CD4-positive, alpha-beta T cell treated with Interleukin-4 for 4 hours (primary cell): ENCODE measurements around the gene F3.
"Not testable (repeated sequence)": the region's sequence is repeated elsewhere in the genome, so short reads cannot be mapped to it uniquely, and the experiment has no call there.

Experiments
- DNase-seq: peaks from one replicate; pipeline ENCODE4 v3.0.0-alpha.2; 2020

Gene F3

GRCh38 chr1:94541246-94542087 lies at the start of gene F3:
F3 (minus strand) TSS chr1:94541759; CDS start chr1:94541636, 123 bp downstream.
- peak; percentile 38 for DNase-seq

- DNase-seq = no peak
These were observed 48.9 kb upstream of the F3 start for GRCh38 chr1:94590203-94591137.

GRCh38 chr1:94589728-94590127 lies 48.2 kb upstream of the F3 start:
- no peak for DNase-seq

- DNase-seq = no peak
These were observed 41.0 kb upstream of the F3 start for GRCh38 chr1:94582565-94582964.

GRCh38 chr1:94580367-94581115 lies 39.0 kb upstream of the F3 start:
- DNase-seq = no peak

- no peak for DNase-seq
These were observed 38.3 kb upstream of the F3 start for GRCh38 chr1:94579876-94580294.

GRCh38 chr1:94578856-94579255 lies 37.3 kb upstream of the F3 start:
- no peak for DNase-seq

- DNase-seq = not testable (repeated sequence)
These were observed 32.4 kb upstream of the F3 start for GRCh38 chr1:94573917-94574316.

GRCh38 chr1:94572780-94573179 lies 31.2 kb upstream of the F3 start:
- DNase-seq = no peak

- DNase-seq = not testable (repeated sequence)
These were observed 29.4 kb upstream of the F3 start for GRCh38 chr1:94570965-94571364.

- DNase-seq = not testable (repeated sequence)
These were observed 27.2 kb upstream of the F3 start for GRCh38 chr1:94568806-94569205.

GRCh38 chr1:94567975-94568607 lies 26.5 kb upstream of the F3 start:
- DNase-seq = not testable (repeated sequence)

- not testable (repeated sequence) for DNase-seq
These were observed 24.9 kb upstream of the F3 start for GRCh38 chr1:94566436-94566835.

GRCh38 chr1:94565901-94566300 lies 24.3 kb upstream of the F3 start:
- no peak for DNase-seq

GRCh38 chr1:94562519-94563260 lies 21.1 kb upstream of the F3 start:
- no peak for DNase-seq

GRCh38 chr1:94560333-94560732 lies 18.8 kb upstream of the F3 start:
- DNase-seq = no peak

GRCh38 chr1:94559921-94560320 lies 18.4 kb upstream of the F3 start:
- no peak for DNase-seq

- DNase-seq = no peak
These were observed 13.5 kb upstream of the F3 start for GRCh38 chr1:94555091-94555490.

- no peak for DNase-seq
These were observed 13.0 kb upstream of the F3 start for GRCh38 chr1:94554580-94554979.

- no peak for DNase-seq
These were observed 12.4 kb upstream of the F3 start for GRCh38 chr1:94553931-94554330.

- no peak for DNase-seq
These were observed 11.8 kb upstream of the F3 start for GRCh38 chr1:94553323-94553730.
